Measurements from ENCODE around the gene VHLL.

DNA sequence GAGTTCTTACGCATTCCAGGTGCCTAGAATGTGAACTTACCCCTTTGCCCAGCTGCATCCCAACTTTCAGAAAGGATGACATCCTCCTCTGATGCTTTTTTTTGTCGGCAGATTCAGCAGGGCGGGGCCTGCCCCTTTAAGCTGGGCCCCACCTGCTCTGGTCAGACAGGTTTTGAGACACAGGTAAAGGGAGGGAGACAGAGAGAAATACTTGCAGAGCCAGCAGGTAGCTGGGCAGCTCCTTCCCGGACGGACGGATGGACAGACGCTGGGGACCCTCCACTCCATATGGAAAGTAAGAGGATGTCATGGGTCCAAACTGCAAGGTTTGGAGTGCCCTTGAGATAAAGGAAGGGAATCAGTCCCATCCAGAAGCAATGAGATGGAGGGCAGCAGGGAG, 15.0 kb downstream of the VHLL start, which contains the start of gene TMEM79:
- no peak for TF ChIP-seq POLR2A (IDR thresholded peaks at IDR 0.05; ENCODE audit: low read depth, low read length)
- no peak for TF ChIP-seq POU2F2 (IDR thresholded peaks at IDR 0.05; ENCODE audit: low read depth, low read length)
- no peak for TF ChIP-seq TAF1 (IDR thresholded peaks at IDR 0.05; ENCODE audit: low read depth, low read length)
- TF ChIP-seq POLR2AphosphoS5 (IDR thresholded peaks at IDR 0.05; ENCODE audit: low read depth, low read length) = no peak
- no peak for TF ChIP-seq PAX5 (IDR thresholded peaks at IDR 0.05; ENCODE audit: insufficient read depth, low read length, severe bottlenecking)
- TF ChIP-seq SPI1 (IDR thresholded peaks at IDR 0.05; ENCODE audit: low read depth, low read length) = no peak
